SU-DHL-6 (cell line): ENCODE measurements around the gene APBA2.

Source experiments
- H2AFZ ChIP-seq: fragments of 200-600 bp; sonication (generic); 2 replicates; pipeline ENCODE4 v1.6.1; 2014; ENCODE audit warnings: low read depth, mild to moderate bottlenecking, moderate library complexity, mixed read lengths, antibody characterized with exemption, low read length; ENCODE audit not compliant: severe bottlenecking
- H3F3A ChIP-seq: fragments of 200-600 bp; shearing (Covaris generic); 2 replicates; pipeline ENCODE4 v1.6.0; 2016; ENCODE audit warnings: antibody characterized with exemption, mild to moderate bottlenecking; ENCODE audit not compliant: insufficient read depth
- H3K27ac ChIP-seq: fragments of 200-600 bp; sonication (generic); 2 replicates; pipeline ENCODE4 v1.5.1; 2016; ENCODE audit warnings: low read depth, mild to moderate bottlenecking, low read length, moderate library complexity, mixed read lengths
- H3K27me3 ChIP-seq: fragments of 200-600 bp; sonication (generic), shearing (Covaris generic); 2 replicates; pipeline ENCODE4 v1.6.0; 2014; ENCODE audit warnings: mild to moderate bottlenecking, low read length
- H3K36me3 ChIP-seq: fragments of 200-600 bp; sonication (generic); 2 replicates; pipeline ENCODE4 v1.6.1; 2014; ENCODE audit warnings: mild to moderate bottlenecking, low read length, mixed read lengths
- H3K4me2 ChIP-seq: fragments of 300-600, 200-600 bp; shearing (Covaris generic), sonication (generic); 2 replicates; pipeline ENCODE4 v1.6.0; 2014; ENCODE audit warnings: low read length, low read depth, mild to moderate bottlenecking; ENCODE audit not compliant: poor library complexity, severe bottlenecking
- H3K4me3 ChIP-seq: fragments of 200-600 bp; sonication (generic); 2 replicates; pipeline ENCODE4 v1.5.1; 2014; ENCODE audit warnings: antibody characterized with exemption, low read length, mild to moderate bottlenecking, mixed read lengths; ENCODE audit not compliant: insufficient read depth, poor library complexity, severe bottlenecking
- H3K79me2 ChIP-seq: fragments of 200-600 bp; sonication (generic); 2 replicates; pipeline ENCODE4 v1.6.1; 2014; ENCODE audit warnings: mild to moderate bottlenecking, low read length, moderate library complexity; ENCODE audit not compliant: insufficient read depth
- H3K9ac ChIP-seq: fragments of 200-600 bp; sonication (generic); 2 replicates; pipeline ENCODE4 v1.7.0; 2014; ENCODE audit warnings: mild to moderate bottlenecking, low read length
- H3K9me2 ChIP-seq: fragments of 200-600 bp; sonication (generic); replicated peaks from 2 replicates; pipeline ENCODE4 v1.6.1; 2014; ENCODE audit warnings: low read length; ENCODE audit not compliant: insufficient read depth
- H3K9me3 ChIP-seq: fragments of 200-600 bp; sonication (generic); 2 replicates; pipeline ENCODE4 v1.6.1; 2014; ENCODE audit warnings: low read length, mixed read lengths; ENCODE audit not compliant: insufficient read depth
- H4K20me1 ChIP-seq: fragments of 200-600 bp; sonication (generic); 2 replicates; pipeline ENCODE4 v1.6.1; 2014; ENCODE audit warnings: low read depth, mild to moderate bottlenecking, antibody characterized with exemption, low read length, moderate library complexity, mixed read lengths
- CTCF ChIP-seq: fragments of 200-600 bp; sonication (generic); IDR thresholded peaks from one replicate; pipeline ENCODE4 v1.5.1; 2017; ENCODE audit warnings: antibody characterized with exemption, mild to moderate bottlenecking, low read length, moderate library complexity; ENCODE audit not compliant: insufficient read depth, poor library complexity, severe bottlenecking
- EZH2phosphoT487 ChIP-seq: fragments of 200-600 bp; sonication (generic), shearing (Covaris generic); conservative IDR thresholded peaks from 2 replicates; pipeline ENCODE4 v1.6.1; 2018; ENCODE audit warnings: mild to moderate bottlenecking, antibody characterized with exemption, low read length, moderate library complexity, mixed read lengths

The APBA2 gene

GRCh38 chr15:29106551-29107290 is 220.9 kb downstream of the APBA2 start:
- no peak for TF ChIP-seq EZH2phosphoT487
- no peak for TF ChIP-seq CTCF
- Histone ChIP-seq H3K9me2 (no peaks in the 10 kb centered on the region), H3K27me3 (no peaks in the 10 kb centered on the region), H2AFZ (no peak overlapping the region), H3K4me3 (no peak overlapping the region), H3K36me3 (no peaks in the 10 kb centered on the region), H4K20me1 (no peaks in the 10 kb centered on the region), H3F3A (no peaks in the 10 kb centered on the region), H3K79me2 (no peaks in the 10 kb centered on the region), H3K9me3 (no peaks in the 10 kb centered on the region), H3K27ac (no peak overlapping the region), H3K4me2 (no peak overlapping the region), H3K9ac (no peak overlapping the region)

GRCh38 chr15:29107291-29107890 is 221.6 kb downstream of the APBA2 start:
- Histone ChIP-seq H3K9ac (no peak overlapping the region), H3K9me2 (no peaks in the 10 kb centered on the region), H3K27ac (no peak overlapping the region), H3K9me3 (no peaks in the 10 kb centered on the region), H3K4me3 (no peak overlapping the region), H3K4me2 (no peak overlapping the region), H3K36me3 (no peaks in the 10 kb centered on the region), H4K20me1 (no peaks in the 10 kb centered on the region), H3K27me3 (no peaks in the 10 kb centered on the region), H2AFZ (no peak overlapping the region), H3K79me2 (no peaks in the 10 kb centered on the region), H3F3A (no peaks in the 10 kb centered on the region)
- no peak for TF ChIP-seq CTCF
- TF ChIP-seq EZH2phosphoT487 = no peak

- no peaks in the 10 kb centered on the region for H3K27me3 ChIP-seq
- no peak overlapping the region for H3K4me2 ChIP-seq
- H2AFZ ChIP-seq = no peak overlapping the region
- H3F3A ChIP-seq = no peaks in the 10 kb centered on the region
- no peak overlapping the region for H3K27ac ChIP-seq
- no peaks in the 10 kb centered on the region for H3K79me2 ChIP-seq
- TF ChIP-seq CTCF (no peak), EZH2phosphoT487 (no peak)
- no peaks in the 10 kb centered on the region for H3K36me3 ChIP-seq
- H4K20me1 ChIP-seq = no peaks in the 10 kb centered on the region
- H3K9ac ChIP-seq = no peak overlapping the region
- H3K9me3 ChIP-seq = no peaks in the 10 kb centered on the region
- no peak overlapping the region for H3K4me3 ChIP-seq
- no peaks in the 10 kb centered on the region for H3K9me2 ChIP-seq
Observed at GRCh38 chr15:29107971-29108645, 222.3 kb downstream of the APBA2 start.
